Hematopoietic multipotent progenitor cell treated with erythropoietin and hydrocortisone succinate and interleukin-3 and kit ligand, for 15 days (in vitro differentiated cells): ENCODE data around the gene FBXO45.
"Not testable (repeated sequence)": the region's sequence is repeated elsewhere in the genome, so short reads cannot be mapped to it uniquely, and the experiment has no call there.

Source experiments
- DNase-seq: peaks from one replicate; pipeline ENCODE4 v3.0.0-alpha.2; 2015; ENCODE audit warnings: low spot score

Gene FBXO45

DNA sequence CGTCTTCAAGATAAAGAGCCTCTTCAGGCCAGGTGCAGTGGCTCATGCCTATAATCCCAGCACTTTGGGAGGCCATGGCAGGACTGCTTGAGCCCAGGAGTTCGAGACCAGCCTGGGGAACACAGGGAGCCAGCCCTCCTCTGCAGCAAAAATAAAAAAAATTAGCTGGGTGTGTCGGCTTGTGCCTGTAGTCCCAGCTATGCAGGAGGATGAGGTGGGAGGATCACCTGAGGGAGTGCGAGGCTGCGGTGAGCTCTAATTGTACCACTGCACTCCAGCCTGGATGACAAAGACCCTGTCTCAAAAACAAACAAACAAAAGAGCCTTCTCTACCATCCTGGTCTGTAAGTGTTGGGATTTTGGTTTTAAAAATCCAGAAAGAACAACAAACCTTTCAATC is 11.2 kb upstream of the FBXO45 start:
- no peak for DNase-seq

DNA sequence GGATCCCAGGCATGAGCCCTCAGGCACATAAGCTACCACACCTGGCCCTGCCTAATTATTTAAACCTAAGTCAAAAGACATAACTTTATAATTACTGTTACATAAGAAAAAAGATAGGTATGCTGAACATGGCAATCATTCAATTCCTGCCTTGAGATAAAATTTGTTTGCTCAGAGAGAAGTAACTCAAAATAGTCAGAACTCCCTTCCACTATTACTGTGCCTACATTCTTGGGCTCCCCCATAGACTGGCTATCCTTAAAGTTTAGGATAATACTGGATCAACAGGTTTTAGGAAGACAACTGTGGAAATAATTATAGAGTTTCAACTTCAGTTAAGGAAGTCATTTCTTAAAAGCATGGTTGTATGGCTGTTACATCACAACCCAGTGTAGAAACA is 10.0 kb upstream of the FBXO45 start:
- DNase-seq = no peak

DNA sequence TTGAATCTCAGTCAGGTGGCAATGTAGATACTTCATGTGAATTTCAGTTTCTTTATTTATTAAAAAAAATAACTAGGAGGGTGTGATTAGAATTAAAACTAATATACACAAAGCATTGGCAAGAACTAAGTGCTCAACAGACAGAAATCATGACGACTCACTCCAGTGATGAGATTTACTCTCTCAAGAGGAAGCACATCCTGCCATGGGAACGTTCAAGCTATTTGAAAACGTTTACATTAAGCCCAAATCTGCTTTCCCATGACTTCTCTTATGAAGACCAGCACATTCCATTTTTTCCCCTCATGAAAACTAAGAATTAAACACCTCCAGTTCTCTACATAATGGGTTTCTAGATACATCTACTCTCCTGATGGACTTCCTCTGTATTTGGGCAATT is 8.6 kb upstream of the FBXO45 start:
- DNase-seq = no peak

DNA sequence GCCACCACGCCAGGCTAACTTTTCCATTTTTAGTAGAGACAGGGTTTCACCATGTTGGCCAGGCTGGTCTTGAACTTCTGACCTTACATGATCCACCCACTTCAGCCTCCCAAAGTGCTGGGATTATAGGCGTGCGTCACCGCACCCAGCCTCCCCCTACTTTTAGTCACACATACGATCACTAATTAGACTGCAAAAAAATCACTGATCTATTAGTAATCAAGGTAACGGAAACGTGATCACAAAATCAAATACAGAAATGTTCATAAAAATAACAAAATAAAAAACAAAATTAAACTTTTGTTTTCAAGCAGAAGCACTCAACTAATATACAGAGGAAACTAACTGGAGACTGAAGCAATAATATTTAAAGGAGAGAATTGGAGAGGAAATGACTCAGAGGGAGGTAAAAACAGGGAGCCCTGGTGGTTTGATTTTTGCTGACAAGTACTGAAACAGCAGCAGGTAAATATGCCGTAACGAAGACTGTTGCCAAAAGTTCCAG is 4.7 kb upstream of the FBXO45 start:
- DNase-seq = no peak

DNA sequence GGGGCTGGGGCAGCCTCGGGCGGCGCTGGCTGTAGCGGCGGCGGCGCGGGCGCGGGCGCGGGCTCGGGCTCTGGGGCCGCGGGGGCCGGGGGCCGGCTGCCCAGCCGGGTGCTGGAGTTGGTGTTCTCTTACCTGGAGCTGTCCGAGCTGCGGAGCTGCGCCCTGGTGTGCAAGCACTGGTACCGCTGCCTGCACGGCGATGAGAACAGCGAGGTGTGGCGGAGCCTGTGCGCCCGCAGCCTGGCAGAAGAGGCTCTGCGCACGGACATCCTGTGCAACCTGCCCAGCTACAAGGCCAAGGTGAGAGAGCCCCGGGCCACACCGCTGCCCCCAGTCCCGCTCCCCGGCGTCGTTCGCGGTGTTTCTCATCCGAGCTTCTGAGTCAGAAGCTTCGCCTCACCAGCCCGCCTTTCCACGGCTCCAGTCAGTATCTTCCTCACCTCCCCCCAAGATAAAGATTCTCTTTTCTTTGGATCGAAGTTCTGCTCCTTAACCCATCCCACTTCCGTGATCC is 600 bp downstream of the FBXO45 start:
- DNase-seq = peak; percentile 12

DNA sequence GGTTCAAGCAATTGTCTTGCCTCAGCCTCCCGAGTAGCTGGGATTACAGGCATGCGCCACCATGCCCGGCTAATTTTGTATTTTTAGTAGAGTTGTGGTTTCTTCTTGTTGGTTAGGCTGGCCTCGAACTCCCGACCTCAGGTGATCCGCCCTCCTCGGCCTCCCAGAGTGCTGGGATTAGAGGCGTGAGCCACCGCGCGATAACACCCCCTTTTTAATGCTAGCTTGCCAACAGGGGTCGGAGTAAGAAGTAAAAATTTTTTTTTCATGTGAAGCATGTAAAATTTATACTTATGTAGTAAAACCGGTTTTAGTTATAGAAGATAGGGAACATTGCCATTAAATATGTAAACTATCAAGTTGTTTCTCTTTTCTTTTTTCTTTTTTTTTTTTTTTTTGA is 1.9 kb downstream of the FBXO45 start:
- not testable (repeated sequence) for DNase-seq

DNA sequence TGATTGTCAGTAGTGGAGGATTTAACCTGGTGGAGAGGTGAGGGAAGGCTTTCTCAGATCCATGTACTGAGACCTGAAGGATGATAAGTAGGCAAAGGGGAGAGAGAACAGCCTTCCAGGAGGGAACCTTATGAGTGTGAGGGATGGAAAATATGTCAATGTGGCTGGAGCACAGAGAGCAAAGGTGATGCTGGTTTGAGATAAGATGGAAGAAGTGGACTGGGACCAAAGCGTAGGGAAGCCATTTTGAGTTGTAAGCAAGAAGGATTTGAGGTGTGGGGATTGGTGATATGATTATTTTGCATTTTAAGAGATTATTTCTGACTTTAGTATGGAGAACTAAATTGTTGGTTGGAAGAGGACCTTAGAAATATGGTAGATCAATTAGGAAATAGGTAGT is 3.9 kb downstream of the FBXO45 start:
- no peak for DNase-seq

DNA sequence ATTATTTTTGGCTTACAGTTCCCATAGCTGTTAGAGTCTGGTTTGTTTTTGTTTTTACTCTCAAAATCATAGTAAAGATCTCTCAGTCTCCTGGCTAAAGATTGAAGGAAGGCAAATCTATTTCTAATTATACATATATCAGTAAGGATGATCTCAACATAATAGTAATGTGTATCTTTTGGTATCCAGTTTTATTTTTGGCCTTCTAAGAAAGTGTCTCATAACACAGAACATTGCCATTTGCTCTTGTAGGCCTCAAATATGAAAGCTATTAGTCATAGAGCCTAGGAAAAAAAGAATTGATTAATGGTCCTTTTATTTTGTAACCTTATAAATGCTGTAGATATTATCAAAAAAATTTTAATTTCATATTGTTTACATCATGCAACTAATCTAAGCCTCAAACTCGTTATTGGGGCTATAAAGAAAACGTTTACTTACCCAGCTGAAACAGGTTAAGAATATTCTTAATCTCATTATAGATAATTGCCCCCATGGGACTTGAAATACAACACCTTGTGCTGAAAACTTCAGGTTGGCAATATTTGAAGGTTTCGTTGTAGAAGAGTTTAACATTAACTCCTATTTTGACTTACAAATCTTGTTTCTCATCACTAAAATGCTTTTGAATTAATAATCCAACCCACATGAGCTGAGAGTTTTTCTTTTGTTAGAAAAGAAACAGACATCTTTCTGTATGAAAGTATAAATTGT is 16.7 kb downstream of the FBXO45 start:
- no peak for DNase-seq

DNA sequence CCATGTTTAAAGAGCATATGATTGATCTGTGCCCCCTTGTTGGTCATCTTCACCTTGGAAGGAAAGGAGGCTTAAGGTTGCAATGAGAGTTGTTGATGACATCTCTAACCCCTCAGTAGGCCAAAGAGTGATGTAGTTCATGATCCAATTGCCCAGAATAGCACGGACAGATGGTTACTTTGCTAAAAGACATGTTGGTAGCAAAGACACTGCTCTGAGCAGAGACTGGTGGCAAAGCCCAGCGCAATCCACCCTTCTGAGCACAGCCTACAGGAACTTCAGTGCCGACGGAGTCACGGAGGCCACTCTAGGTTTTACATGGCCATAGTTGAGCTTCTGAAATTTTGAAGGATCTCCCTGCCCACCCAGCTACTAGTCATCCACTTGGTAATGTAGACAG is 21.8 kb downstream of the FBXO45 start:
- no peak for DNase-seq

DNA sequence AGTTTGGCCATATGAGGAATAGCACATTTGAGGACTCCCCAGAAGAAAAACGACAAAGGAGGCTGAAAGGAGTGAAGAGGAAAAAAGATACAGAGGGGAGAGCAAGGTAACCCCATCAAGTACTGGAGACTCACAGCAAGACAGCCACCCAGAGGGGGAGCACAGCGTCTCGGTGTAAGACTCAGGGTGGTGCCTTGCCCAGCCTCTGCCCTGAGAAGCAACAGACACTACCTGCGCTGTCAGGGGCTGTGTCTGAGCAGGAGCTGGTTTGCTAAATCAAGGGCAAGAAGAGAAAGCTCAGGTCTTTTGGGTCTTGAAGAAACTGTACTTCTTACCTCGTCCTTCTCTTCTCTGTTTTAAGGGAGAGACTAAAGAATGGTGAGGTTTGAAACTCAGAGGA is 27.9 kb downstream of the FBXO45 start:
- DNase-seq = no peak

DNA sequence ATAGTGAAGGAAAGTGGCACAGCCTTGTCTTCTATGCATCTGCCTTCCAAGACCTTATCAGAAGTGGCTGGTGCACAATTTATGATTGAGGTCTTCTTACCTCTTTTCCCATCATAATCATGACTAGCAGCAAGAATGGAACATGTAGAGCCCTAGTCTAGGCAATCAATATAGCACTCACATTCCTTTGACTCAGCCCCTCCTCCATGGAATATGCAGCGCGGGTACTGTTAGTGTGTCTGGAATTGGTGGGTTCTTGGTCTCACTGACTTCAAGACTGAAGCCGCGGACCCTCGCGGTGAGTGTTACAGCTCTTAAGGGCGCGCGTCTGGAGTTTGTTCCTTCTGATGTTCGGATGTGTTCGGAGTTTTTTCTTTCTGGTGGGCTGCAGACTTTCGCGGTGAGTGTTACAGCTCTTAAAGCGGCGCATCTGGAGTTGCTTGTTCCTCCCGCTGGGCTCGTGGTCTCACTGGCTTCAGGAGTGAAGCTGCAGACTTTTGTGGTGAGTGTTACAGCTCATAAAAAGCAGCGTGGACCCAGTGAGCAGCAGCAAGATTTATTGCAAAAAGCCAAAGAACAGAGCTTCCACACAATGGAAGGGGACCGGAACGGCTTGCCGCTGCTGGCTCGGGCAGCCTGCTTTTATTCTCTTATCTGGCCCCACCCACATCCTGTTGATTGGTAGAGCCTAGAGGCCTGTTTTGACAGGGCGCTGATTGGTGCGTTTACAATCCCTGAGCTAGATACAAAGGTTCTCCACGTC is 29.7 kb downstream of the FBXO45 start:
- DNase-seq = not testable (repeated sequence)

DNA sequence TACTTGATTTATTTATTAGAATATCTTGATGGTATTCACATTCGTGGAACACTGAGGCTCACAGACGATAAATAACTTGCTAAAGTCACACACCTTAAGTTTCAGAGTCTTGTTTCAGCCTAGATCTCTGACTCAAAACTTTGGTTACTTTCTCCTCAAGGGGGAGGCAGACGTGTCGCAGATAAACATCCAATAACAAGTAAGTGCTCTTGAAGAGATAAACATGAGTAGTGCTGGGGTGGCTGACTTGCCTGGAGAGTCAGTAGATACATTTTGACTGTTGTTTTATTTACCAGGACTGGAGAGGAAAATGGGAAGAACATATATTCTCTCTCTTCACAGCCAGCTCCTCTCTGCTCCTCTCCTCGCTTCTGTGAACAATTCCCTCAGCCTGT is 31.3 kb downstream of the FBXO45 start:
- DNase-seq = no peak

DNA sequence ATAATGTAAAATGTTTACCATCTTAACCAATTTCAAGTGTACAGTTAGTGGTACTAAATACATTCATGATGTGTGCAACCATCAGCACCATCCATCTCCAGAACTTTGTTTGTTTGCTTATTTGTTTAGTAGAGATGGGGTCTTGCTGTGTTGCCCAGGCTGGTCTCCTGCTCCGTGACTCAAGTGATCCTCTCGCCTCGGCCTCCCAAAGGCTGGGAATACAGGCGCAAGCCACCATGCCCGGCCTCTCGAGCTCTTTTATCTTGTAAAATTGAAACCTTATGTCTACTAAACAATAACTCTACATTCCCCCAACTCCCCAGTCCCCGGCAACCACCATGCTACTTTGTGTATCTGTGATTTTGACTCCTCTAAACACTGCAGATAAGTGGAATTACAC is 31.9 kb downstream of the FBXO45 start:
- no peak for DNase-seq

DNA sequence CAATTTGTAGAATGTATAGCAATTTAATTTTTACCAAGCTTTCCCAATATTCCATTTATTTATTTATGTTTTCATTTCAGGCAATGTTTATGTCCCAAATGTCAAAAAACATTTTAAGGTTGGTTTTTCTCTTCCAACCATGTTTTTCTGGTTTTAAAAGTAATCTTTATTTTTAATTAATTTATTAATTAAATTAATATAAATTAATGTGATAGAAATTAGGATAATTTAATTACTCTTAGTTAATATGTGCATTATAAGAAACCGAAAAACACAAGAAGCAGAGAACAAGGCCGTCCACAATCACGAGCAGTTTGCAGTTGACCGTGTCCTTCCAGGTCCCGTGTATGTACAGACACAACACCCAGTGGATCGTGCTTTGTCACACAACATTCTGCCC is 34.2 kb downstream of the FBXO45 start:
- DNase-seq = no peak

DNA sequence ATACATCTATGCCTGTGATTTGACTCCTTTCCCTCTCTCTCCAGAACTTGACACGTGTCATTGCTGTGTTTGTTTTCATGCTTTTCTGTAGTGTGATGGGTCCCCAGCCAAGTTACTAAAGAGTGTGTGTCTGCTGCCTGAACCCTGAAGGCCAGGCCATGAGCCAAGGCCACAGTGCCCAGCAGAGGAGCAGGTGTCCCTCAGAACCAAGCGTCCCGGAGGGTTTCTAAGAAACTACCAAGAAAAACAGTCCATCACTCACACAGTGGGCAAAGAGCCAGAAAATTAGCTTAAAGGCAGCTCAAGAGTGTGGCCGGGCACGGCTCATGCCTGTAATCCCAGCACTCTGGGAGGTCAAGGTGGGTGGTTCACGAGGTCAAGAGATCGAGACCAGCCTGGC is 35.2 kb downstream of the FBXO45 start:
- peak; percentile 29 for DNase-seq

DNA sequence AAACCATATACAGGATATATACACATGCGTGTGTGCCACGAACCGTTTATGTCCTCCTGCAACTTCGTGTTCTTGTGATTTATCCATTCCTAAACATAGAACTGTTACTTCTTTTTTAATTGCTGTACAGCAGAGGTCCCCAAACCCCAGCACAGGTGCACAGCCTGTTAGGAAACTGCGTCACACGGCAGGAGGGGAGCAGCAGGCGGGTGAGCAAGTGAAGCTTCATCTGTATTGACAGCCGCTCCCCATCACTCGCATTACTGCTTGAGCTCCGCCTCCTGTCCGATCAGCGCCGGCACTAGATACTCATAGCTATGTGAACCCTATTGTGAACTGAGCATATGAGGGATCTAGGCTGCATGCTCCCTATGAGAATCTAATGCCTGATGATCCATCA is 36.1 kb downstream of the FBXO45 start:
- DNase-seq = no peak

DNA sequence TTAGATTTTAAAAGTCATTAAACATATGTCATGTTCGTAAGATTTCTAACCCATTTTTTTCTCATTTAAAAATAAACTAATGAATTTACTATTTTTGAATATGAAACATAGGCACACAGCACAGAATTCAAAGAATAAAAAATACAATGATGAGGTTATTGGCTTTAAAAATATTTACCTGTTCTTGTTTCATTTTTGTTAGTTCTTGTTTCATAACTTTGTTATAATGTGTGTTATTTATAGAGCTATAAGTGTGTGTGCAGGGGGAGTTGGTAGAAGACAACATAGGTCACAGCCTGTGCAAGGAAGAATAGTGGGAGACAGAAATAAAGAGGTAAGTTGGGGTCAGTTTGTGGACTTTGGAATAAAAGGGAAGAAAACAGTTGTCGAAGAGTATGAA is 40.2 kb downstream of the FBXO45 start:
- no peak for DNase-seq

DNA sequence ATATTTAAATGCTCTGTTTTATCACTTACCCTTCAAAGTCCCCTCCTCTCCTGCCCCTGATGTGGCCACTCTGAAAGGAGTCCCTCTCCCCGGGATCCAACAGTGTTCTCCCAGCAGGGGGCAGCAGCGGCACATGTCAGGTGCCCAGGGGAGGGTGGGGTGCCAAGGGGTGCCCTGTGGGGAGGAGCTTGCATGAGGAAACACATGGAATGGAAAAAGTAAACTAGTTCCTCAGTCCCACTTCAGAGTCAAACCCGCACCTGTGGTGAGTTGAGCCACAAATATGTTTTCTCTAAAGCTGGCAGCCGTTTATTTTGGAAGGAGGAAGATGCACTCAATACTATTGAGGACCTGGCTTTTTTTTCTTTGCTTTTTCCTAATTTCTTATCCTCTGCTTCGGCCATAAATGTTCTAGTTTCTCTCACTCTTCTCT is 40.9 kb downstream of the FBXO45 start:
- peak; percentile 92 for DNase-seq

DNA sequence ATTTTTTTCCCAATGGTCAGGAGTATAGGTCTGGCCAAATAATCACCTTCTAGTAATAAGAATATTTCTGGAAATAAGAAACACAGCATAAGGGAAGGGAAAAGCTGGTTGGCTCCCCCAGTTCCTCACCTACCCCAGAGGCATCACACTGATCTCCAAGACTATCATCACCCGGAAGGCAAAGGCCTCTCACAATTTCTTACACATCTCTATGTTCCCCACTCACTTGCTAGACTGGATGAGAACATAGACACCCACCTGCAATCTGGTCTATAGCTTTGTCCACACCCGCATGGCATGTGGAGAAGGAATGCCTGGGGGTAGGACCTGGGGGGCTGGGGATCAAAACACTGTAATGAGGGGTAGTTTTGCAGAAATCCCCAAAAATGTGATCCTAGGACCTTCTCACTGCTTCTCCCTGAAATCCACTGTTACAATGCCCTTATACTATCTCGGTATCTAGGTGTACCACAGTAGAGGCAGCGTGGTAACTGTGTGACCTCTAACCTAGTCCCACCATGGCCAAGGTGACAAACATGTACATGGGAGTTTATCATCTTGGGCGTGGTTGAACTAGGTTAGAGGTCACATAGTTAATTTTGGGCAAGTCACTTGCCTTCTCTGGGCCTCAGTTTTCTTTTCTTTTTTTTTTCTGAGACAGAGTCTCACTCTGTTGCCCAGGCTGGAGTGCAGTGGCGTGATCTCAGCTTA is 41.5 kb downstream of the FBXO45 start:
- DNase-seq = peak; percentile 36

DNA sequence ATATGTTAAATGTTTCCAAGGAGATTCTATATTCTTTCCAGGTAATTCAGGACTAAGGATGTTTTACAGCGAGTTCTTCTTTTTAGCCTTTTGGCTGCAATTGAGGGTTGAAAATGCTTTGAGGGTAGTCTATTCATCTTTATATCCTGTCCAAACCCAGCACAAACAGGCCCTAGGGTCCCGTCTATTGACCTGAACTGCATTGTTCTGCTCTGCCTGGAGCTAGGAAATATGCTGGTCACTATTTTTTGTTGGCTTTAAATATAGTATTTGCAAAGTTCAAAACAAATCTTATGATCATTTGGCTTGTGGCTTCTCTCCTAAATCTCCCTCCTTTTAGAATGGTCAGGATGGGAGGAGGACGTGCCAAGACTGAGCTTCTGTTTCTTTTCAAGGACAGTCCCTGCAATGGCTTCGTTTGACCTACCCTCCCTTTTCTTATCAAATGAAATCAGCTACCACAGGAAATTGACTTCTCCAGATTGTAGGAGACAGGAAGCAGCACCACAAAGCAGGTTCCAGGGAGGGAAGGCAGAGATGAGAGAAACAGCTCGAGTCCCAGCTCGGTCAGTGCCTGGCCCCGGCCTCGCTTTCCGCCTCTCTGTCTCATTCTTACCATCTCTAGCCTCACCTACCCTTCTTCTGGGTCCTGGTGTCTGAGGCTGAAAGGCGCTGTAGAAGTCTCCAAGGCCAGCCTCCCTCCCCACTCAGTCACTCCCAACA is 43.5 kb downstream of the FBXO45 start:
- DNase-seq = no peak

DNA sequence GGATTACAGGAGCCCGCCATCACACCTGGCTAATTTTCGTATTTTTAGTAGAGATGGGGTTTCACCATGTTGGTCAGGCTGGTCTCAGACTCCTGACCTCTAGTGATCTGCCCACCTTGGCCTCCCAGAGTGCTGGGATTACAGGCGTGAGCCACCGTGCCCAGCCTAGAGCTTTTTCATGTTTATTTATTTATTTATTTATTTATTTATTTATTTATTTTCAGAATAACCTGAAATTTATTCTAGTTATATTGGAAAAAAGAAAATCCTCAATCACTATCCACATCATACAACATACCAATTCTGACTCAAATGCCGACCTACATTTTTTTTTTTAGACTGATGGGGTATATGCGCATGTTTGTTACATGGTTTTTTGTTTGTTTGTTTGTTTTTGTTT is 46.8 kb downstream of the FBXO45 start:
- DNase-seq = not testable (repeated sequence)

DNA sequence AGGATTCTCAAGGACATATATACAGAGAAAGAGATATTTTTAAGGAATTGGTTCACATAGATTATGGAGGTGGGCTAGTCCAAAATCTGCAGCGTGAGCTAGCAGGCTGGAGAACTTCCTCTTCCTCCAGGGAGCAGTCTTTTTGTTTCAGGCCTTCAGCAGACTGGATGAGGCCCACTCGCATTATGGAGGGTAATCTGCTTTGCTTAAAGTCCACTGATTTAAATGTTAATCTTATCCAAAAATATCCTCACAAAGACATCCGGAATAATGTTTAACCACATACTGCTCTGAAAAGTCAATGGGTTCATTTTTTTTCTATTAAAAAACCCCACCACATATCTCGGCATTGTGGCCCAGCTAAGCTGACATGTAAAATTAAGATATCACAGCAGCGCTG is 48.8 kb downstream of the FBXO45 start:
- no peak for DNase-seq
